Panc1 (cell line): ENCODE measurements around the gene NANS.

Experiments used
- CTCF ChIP-seq: fragments of 450-650 bp; IDR thresholded peaks from 2 replicates; pipeline ENCODE4 v1.5.1; 2017; ENCODE audit warnings: mild to moderate bottlenecking
- TCF7L2 ChIP-seq: IDR thresholded peaks from 2 replicates; pipeline ENCODE4 v1.6.1; 2011; ENCODE audit warnings: mild to moderate bottlenecking, low read depth, low read length, inconsistent platforms

- TF ChIP-seq CTCF = no peak
- no peak for TF ChIP-seq TCF7L2
Measured at GRCh38 chr9:98083566-98084183, 27.1 kb downstream of the NANS start.
